ENCODE measurements around the gene CHORDC1. TPM values are rescaled to one million over a fixed set of nuclear protein-coding genes. Genes with fewer than 3 reads are reported as not detected.
"Not testable (repeated sequence)": the region's sequence is repeated elsewhere in the genome, so short reads cannot be mapped to it uniquely, and the experiment has no call there.

Gene CHORDC1
- total RNA-seq, 2 experiments from 2014 or later: 62.0 to 86.2 TPM

DNA sequence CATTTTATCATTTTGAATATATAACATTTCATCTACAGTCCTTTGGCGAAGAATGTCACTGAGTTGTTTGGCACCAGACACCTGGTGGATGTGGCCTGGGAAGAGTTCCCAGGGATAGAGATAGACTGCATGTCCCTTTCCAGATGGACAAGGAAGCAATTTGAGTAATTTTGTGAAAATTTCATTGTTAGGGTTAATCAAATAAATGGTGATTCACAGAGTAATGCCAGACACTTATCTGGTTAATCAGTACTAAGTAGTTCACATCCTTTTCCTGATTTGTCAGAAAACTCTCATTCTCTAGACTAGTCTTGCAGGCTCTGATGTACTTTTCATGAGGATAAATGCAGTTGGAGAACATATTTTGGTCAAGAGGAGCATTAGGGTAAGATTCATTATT lies 46.8 kb downstream of the CHORDC1 start:
- Histone ChIP-seq H3K79me2 (ENCODE audit: insufficient read depth, low read depth, low read length) (no peaks in the 10 kb centered on the region), H3K27ac (ENCODE audit: low read depth, low read length, poor library complexity, severe bottlenecking) (no peak overlapping the region), H2AFZ (ENCODE audit: low read length) (no peak overlapping the region), H3K4me3 (ENCODE audit: low read depth, low read length, poor library complexity, severe bottlenecking) (no peak overlapping the region), H3K4me2 (ENCODE audit: low read length) (no peak overlapping the region), H3K9me3 (ENCODE audit: low read length) (no peaks in the 10 kb centered on the region), H3K36me3 (ENCODE audit: insufficient read depth, low read length) (no peaks in the 10 kb centered on the region), H4K20me1 (ENCODE audit: insufficient read depth, low read length) (no peaks in the 10 kb centered on the region), H3K4me1 (ENCODE audit: insufficient read depth, low read length, poor library complexity, severe bottlenecking) (no peaks in the 10 kb centered on the region), H3K9me2 (ENCODE audit: insufficient read depth, low read length) (no peaks in the 10 kb centered on the region)
- POLR2A ChIA-PET: no interaction called here
- intact Hi-C loops (cut with micrococcal nuclease; ENCODE audit: unreplicated experiment): no loop called here
- DNase-seq (ENCODE audit: low spot score): no peak
- TF ChIP-seq EZH2phosphoT487 (IDR thresholded peaks at IDR 0.05; ENCODE audit: borderline replicate concordance, low read depth, low read length): no peak
- TF ChIP-seq, protein P1, sequence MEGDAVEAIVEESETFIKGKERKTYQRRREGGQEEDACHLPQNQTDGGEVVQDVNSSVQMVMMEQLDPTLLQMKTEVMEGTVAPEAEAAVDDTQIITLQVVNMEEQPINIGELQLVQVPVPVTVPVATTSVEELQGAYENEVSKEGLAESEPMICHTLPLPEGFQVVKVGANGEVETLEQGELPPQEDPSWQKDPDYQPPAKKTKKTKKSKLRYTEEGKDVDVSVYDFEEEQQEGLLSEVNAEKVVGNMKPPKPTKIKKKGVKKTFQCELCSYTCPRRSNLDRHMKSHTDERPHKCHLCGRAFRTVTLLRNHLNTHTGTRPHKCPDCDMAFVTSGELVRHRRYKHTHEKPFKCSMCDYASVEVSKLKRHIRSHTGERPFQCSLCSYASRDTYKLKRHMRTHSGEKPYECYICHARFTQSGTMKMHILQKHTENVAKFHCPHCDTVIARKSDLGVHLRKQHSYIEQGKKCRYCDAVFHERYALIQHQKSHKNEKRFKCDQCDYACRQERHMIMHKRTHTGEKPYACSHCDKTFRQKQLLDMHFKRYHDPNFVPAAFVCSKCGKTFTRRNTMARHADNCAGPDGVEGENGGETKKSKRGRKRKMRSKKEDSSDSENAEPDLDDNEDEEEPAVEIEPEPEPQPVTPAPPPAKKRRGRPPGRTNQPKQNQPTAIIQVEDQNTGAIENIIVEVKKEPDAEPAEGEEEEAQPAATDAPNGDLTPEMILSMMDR (conservative IDR thresholded peaks at IDR 0.05; ENCODE audit: low read length): no peak
- no TSS peak for BruUV-seq (replicated peaks)
- CTCF ChIA-PET (ENCODE audit: unreplicated experiment): no interaction called here

DNA sequence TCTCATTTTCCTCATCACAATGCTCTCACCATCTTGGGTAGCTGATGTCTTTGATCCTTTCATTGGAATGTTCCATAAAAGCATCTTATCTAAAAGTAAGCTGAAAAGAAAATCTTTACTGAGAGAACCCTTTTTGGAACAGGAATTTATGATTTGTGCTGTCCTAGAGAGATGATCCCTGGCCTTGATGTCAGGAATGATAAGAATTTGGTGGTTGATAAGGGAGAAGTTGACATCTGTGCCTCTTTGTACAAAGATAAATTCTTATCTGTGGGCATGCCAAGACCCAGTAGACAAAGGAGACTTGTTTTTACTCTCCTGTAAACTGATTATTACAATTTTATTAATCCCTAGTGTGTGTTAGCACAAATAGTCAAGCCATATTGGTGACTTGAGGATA lies 51.5 kb downstream of the CHORDC1 start:
- no peaks in the 10 kb centered on the region for H3K9me3 ChIP-seq (ENCODE audit: low read length)
- no TSS peak for BruUV-seq (replicated peaks)
- CTCF ChIA-PET (ENCODE audit: unreplicated experiment): no interaction called here
- POLR2A ChIA-PET: interaction anchor here (0.8 to 1.3 kb wide), 2 partner anchors 9 to 12 kb away, joined by 3 read pairs; no protein-coding TSS in a partner anchor
- no peaks in the 10 kb centered on the region for H3K4me1 ChIP-seq (ENCODE audit: insufficient read depth, low read length, poor library complexity, severe bottlenecking)
- TF ChIP-seq, protein P1 (conservative IDR thresholded peaks at IDR 0.05; ENCODE audit: low read length): no peak
- TF ChIP-seq EZH2phosphoT487 (IDR thresholded peaks at IDR 0.05; ENCODE audit: borderline replicate concordance, low read depth, low read length): no peak
- intact Hi-C loops (cut with micrococcal nuclease; ENCODE audit: unreplicated experiment): no loop called here
- no peaks in the 10 kb centered on the region for H3K9me2 ChIP-seq (ENCODE audit: insufficient read depth, low read length)
- no peaks in the 10 kb centered on the region for H4K20me1 ChIP-seq (ENCODE audit: insufficient read depth, low read length)
- no peak overlapping the region for H3K4me3 ChIP-seq (ENCODE audit: low read depth, low read length, poor library complexity, severe bottlenecking)
- DNase-seq (ENCODE audit: low spot score): no peak
- no peaks in the 10 kb centered on the region for H3K79me2 ChIP-seq (ENCODE audit: insufficient read depth, low read depth, low read length)
- no peak overlapping the region for H3K27ac ChIP-seq (ENCODE audit: low read depth, low read length, poor library complexity, severe bottlenecking)
- no peaks in the 10 kb centered on the region for H3K36me3 ChIP-seq (ENCODE audit: insufficient read depth, low read length)
- H2AFZ ChIP-seq (ENCODE audit: low read length): no peak overlapping the region
- no peak overlapping the region for H3K4me2 ChIP-seq (ENCODE audit: low read length)

DNA sequence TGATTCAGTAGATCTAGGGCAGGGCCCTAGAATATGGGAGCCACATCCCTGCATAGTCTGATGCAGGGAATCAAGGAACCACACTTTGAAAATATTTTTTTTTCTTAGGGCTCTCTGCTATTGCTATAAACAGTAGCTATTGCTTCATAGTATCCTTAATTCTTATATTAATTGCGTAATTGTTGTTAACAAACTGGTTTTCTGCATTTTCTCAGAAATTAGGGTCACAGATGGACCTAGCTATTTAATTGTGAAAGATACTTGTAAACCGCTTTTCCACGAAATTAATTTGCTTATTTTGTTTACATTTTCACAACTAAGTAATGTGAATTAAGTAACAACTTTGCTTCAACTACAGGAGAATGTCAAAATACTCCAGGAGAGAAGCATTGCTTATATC lies 54.3 kb downstream of the CHORDC1 start:
- Histone ChIP-seq H3K9me2 (ENCODE audit: insufficient read depth, low read length) (no peaks in the 10 kb centered on the region), H2AFZ (ENCODE audit: low read length) (no peak overlapping the region), H3K4me2 (ENCODE audit: low read length) (no peak overlapping the region), H3K79me2 (ENCODE audit: insufficient read depth, low read depth, low read length) (no peaks in the 10 kb centered on the region), H4K20me1 (ENCODE audit: insufficient read depth, low read length) (no peaks in the 10 kb centered on the region), H3K4me1 (ENCODE audit: insufficient read depth, low read length, poor library complexity, severe bottlenecking) (no peaks in the 10 kb centered on the region), H3K9me3 (ENCODE audit: low read length) (no peaks in the 10 kb centered on the region), H3K4me3 (ENCODE audit: low read depth, low read length, poor library complexity, severe bottlenecking) (no peak overlapping the region), H3K36me3 (ENCODE audit: insufficient read depth, low read length) (no peaks in the 10 kb centered on the region), H3K27ac (ENCODE audit: low read depth, low read length, poor library complexity, severe bottlenecking) (no peak overlapping the region)
- no TSS peak for BruUV-seq (replicated peaks)
- CTCF ChIA-PET (ENCODE audit: unreplicated experiment): no interaction called here
- intact Hi-C loops (cut with micrococcal nuclease; ENCODE audit: unreplicated experiment): loop anchor here (10.0 kb wide), 1 partner anchor 64 kb away; no protein-coding TSS in a partner anchor
- POLR2A ChIA-PET: interaction anchor here (0.7 to 0.9 kb wide), 3 partner anchors 13 to 1056 kb away, joined by 3 read pairs; no protein-coding TSS in a partner anchor
- DNase-seq (ENCODE audit: low spot score): no peak
- no peak for TF ChIP-seq EZH2phosphoT487 (IDR thresholded peaks at IDR 0.05; ENCODE audit: borderline replicate concordance, low read depth, low read length)
- TF ChIP-seq, protein P1 (conservative IDR thresholded peaks at IDR 0.05; ENCODE audit: low read length): no peak

DNA sequence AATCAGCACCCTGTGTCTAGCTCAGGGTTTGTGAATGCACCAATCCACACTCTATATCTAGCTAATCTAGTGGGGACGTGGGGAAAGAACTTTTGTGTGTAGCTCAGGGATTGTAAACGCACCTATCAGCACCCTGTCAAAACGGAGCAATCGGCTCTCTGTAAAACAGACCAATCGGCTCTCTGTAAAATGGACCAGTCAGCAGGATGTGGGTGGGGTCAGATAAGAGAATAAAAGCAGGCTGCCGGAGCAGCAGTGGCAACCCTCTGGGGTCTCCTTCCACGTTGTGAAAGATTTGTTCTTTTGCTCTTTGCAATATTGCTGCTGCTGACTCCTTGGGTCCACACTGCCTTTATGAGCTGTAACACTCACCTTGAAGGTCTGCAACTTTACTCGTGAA lies 55.1 kb downstream of the CHORDC1 start:
- H3K9me2 ChIP-seq (ENCODE audit: insufficient read depth, low read length); H3K27ac ChIP-seq (ENCODE audit: low read depth, low read length, poor library complexity, severe bottlenecking); H2AFZ ChIP-seq (ENCODE audit: low read length); BruUV-seq (replicated peaks); H3K4me2 ChIP-seq (ENCODE audit: low read length); H3K4me1 ChIP-seq (ENCODE audit: insufficient read depth, low read length, poor library complexity, severe bottlenecking); H4K20me1 ChIP-seq (ENCODE audit: insufficient read depth, low read length); H3K36me3 ChIP-seq (ENCODE audit: insufficient read depth, low read length); H3K4me3 ChIP-seq (ENCODE audit: low read depth, low read length, poor library complexity, severe bottlenecking); CTCF ChIA-PET (ENCODE audit: unreplicated experiment); H3K9me3 ChIP-seq (ENCODE audit: low read length); H3K79me2 ChIP-seq (ENCODE audit: insufficient read depth, low read depth, low read length); DNase-seq (ENCODE audit: low spot score): not testable (repeated sequence)
- POLR2A ChIA-PET: interaction anchor here (0.6 kb wide), 1 partner anchor 1698 kb away, joined by 11 read pairs; no protein-coding TSS in a partner anchor
- intact Hi-C loops (cut with micrococcal nuclease; ENCODE audit: unreplicated experiment): loop anchor here (10.0 kb wide), 1 partner anchor 63 kb away; no protein-coding TSS in a partner anchor

Data from OCI-LY7 (cell line).